A549 (cell line): ENCODE results near the gene SGIP1. TPM values are rescaled to one million over a fixed set of nuclear protein-coding genes. Genes with fewer than 3 reads are reported as not detected.

Source experiments
- ATAC-seq, 2 experiments: fragments of 200-7000 bp in 1 of 2; fragments of >200 bp in 1 of 2; cut with Nextera tagmentation in 1 of 2; cut with Tn5 transposase in 1 of 2; 3 replicates each; pipeline versions ENCODE4 v1.8.0 to v1.9.1; 2018 to 2020; ENCODE audit warnings: mild to moderate bottlenecking in 1 of 2, moderate library complexity in 1 of 2
- CTCF ChIA-PET: fragments of 300-600 bp; sonication (Branson Sonifier 250); formaldehyde crosslinking; extraction: SDS; loops from one replicate; lab custom pipeline; 2021; ENCODE audit warnings: antibody characterized with exemption, inconsistent platforms; lab: Yijun Ruan, JAX
- POLR2A ChIA-PET: fragments of 350-600 bp; formaldehyde crosslinking; extraction: SDS; loops from one replicate; lab custom pipeline; 2021; ENCODE audit warnings: antibody characterized with exemption, inconsistent platforms; lab: Yijun Ruan, JAX
- DNase-seq, 2 experiments: peaks; one replicate each; pipeline versions ENCODE4 v3.0.0 to v3.0.0-alpha.2; 2011 to 2016; ENCODE audit warnings: low read depth in 1 of 2, low spot score in 1 of 2
- FAIRE-seq: peaks from 2 replicates; lab custom pipeline; 2011; peaks lifted over from hg19 to GRCh38; lab: Jason Lieb, UNC
- H3K27ac ChIP-seq, 2 experiments: fragments of >200 bp; sonication (Bioruptor Twin); formaldehyde crosslinking; 3 replicates each; pipeline ENCODE4 v1.5.1; 2016 to 2017
- H3K4me1 ChIP-seq: fragments of >200 bp; sonication (Bioruptor Twin); formaldehyde crosslinking; 3 replicates; pipeline ENCODE4 v1.6.1; 2016
- H3K4me2 ChIP-seq: fragments of >200 bp; sonication (Bioruptor Twin); formaldehyde crosslinking; 3 replicates; pipeline ENCODE4 v1.6.1; 2016
- H3K4me3 ChIP-seq: fragments of >200 bp; sonication (Bioruptor Twin); formaldehyde crosslinking; 3 replicates; pipeline ENCODE4 v1.5.1; 2016
- H3K9me3 ChIP-seq: fragments of >200 bp; sonication (Bioruptor Twin); formaldehyde crosslinking; 3 replicates; pipeline ENCODE4 v1.6.1; 2016
- BHLHE40 ChIP-seq: IDR thresholded peaks from 2 replicates; pipeline ENCODE4 v1.6.1; 2012; ENCODE audit warnings: low read depth, low read length, inconsistent platforms
- CEBPB ChIP-seq, 2 experiments: fragments of >200 bp in 1 of 2; sonication (Bioruptor Twin) in 1 of 2; formaldehyde crosslinking in 1 of 2; IDR thresholded peaks; 2 replicates each; pipeline ENCODE4 v1.6.1; 2012 to 2016
- CHD2 ChIP-seq: fragments of 150-350 bp; IDR thresholded peaks from 2 replicates; pipeline ENCODE4 v1.6.1; 2014; ENCODE audit warnings: low read length; ENCODE audit not compliant: partially characterized antibody
- EHMT2 ChIP-seq: fragments of 200-600 bp; sonication (generic); IDR thresholded peaks from 2 replicates; pipeline ENCODE4 v1.6.1; 2016; ENCODE audit warnings: antibody characterized with exemption, low read depth, mild to moderate bottlenecking, moderate library complexity
- EP300 ChIP-seq, 2 experiments: fragments of >200 bp; sonication (Bioruptor Twin); formaldehyde crosslinking; IDR thresholded peaks; 2 replicates in 1 of 2; 3 replicates in 1 of 2; pipeline ENCODE4 v1.6.1; 2016 to 2017
- HES2 ChIP-seq: fragments of >200 bp; sonication (Bioruptor Twin); formaldehyde crosslinking; IDR thresholded peaks from 2 replicates; pipeline ENCODE4 v1.6.1; 2016
- HOXB13 ChIP-seq: fragments of 250-450 bp; sonication (Bioruptor Pico); IDR thresholded peaks from 2 replicates; pipeline ENCODE4 v1.5.0; 2020; ENCODE audit warnings: low read depth, mild to moderate bottlenecking, moderate library complexity
- NFE2L2 ChIP-seq: fragments of 150-350 bp; conservative IDR thresholded peaks from 2 replicates; pipeline ENCODE4 v1.6.1; 2014; ENCODE audit warnings: low read length
- PHF8 ChIP-seq: fragments of 200-600 bp; sonication (generic); IDR thresholded peaks from 2 replicates; pipeline ENCODE4 v1.6.1; 2016; ENCODE audit warnings: low read depth, mild to moderate bottlenecking, antibody characterized with exemption, moderate library complexity, borderline replicate concordance
- RAD21 ChIP-seq, 2 experiments: fragments of >200 bp in 1 of 2; sonication (Bioruptor Twin) in 1 of 2; formaldehyde crosslinking in 1 of 2; IDR thresholded peaks in 1 of 2; conservative IDR thresholded peaks in 1 of 2; 2 replicates in 1 of 2; 3 replicates in 1 of 2; pipeline ENCODE4 v1.6.1; 2012 to 2018; ENCODE audit warnings: inconsistent platforms in 1 of 2
- RNF2 ChIP-seq: fragments of 200-600 bp; sonication (generic); IDR thresholded peaks from 2 replicates; pipeline ENCODE4 v1.6.1; 2016; ENCODE audit warnings: low read depth, mild to moderate bottlenecking, antibody characterized with exemption, moderate library complexity, borderline replicate concordance
- SMC3 ChIP-seq: fragments of >200 bp; sonication (Bioruptor Twin); formaldehyde crosslinking; IDR thresholded peaks from 3 replicates; pipeline ENCODE4 v1.6.1; 2018; ENCODE audit warnings: inconsistent platforms
- TP53 ChIP-seq: fragments of 250-450 bp; sonication (Bioruptor Pico); IDR thresholded peaks from 2 replicates; pipeline ENCODE4 v1.5.0; 2021; ENCODE audit warnings: mild to moderate bottlenecking, moderate library complexity
- ZFP36 ChIP-seq: fragments of 450-650 bp; IDR thresholded peaks from 2 replicates; pipeline ENCODE4 v1.6.1; 2014; ENCODE audit warnings: borderline replicate concordance; ENCODE audit not compliant: partially characterized antibody
- ZSCAN20 ChIP-seq: fragments of 250-450 bp; sonication (Bioruptor Pico); IDR thresholded peaks from 2 replicates; pipeline ENCODE4 v1.8.0; 2022; ENCODE audit warnings: mild to moderate bottlenecking, moderate library complexity
- WGBS: methylation state at CpG from one replicate; pipeline ENCODE4 v1.1.6; 2017; ENCODE audit errors: missing lambda C conversion rate; 5-methylcytosine and 5-hydroxymethylcytosine counted together
- polyA plus RNA-seq, 4 experiments: library from polyadenylated mRNA; depleted of rRNA in 3 of 4; stranded (reverse); fragments of >200 nt; fragmentation: RNase III in 1 of 4; extraction: RNeasy Plus Mini Kit Qiagen cat#74134 plus additional on column Dnase treatment in 1 of 4; gene quantifications; 2 replicates in 3 of 4; 3 replicates in 1 of 4; pipeline ENCODE4 v1.2.3, GENCODE V29; 2011 to 2017
- TF ChIP-seq, protein P1 (sequence below): fragments of 200-600 bp; sonication (generic); IDR thresholded peaks from 2 replicates; pipeline ENCODE4 v1.6.1; 2016; ENCODE audit warnings: antibody characterized with exemption, mild to moderate bottlenecking, moderate library complexity
- TF ChIP-seq, protein P2 (sequence below): fragments of >200 bp; sonication (Bioruptor Twin); formaldehyde crosslinking; IDR thresholded peaks from 3 replicates; pipeline ENCODE4 v1.5.1; 2016
- TF ChIP-seq, protein P3 (sequence below): fragments of 250-450 bp; sonication (Bioruptor Pico); IDR thresholded peaks from 2 replicates; pipeline ENCODE4 v1.5.0; 2021; ENCODE audit warnings: mild to moderate bottlenecking, moderate library complexity, borderline replicate concordance

SGIP1 gene
- polyA plus RNA-seq, 2 of the 4 experiments (the other 2 are of a cell fraction), result not detected

- WGBS, result 16% methylated on average over 9 of the region's 9 CpGs
- Histone ChIP-seq H3K27ac (no peak overlapping the region), H3K4me2 (no peak overlapping the region), H3K4me3 (no peak overlapping the region), H3K4me1 (no peaks in the 10 kb centered on the region), H3K9me3 (no peaks in the 10 kb centered on the region)
- peak; percentile 64 to 81; a peak in 5 of 6 replicates for ATAC-seq
- TF ChIP-seq ZSCAN20, result no peak
- TF ChIP-seq, protein P1, sequence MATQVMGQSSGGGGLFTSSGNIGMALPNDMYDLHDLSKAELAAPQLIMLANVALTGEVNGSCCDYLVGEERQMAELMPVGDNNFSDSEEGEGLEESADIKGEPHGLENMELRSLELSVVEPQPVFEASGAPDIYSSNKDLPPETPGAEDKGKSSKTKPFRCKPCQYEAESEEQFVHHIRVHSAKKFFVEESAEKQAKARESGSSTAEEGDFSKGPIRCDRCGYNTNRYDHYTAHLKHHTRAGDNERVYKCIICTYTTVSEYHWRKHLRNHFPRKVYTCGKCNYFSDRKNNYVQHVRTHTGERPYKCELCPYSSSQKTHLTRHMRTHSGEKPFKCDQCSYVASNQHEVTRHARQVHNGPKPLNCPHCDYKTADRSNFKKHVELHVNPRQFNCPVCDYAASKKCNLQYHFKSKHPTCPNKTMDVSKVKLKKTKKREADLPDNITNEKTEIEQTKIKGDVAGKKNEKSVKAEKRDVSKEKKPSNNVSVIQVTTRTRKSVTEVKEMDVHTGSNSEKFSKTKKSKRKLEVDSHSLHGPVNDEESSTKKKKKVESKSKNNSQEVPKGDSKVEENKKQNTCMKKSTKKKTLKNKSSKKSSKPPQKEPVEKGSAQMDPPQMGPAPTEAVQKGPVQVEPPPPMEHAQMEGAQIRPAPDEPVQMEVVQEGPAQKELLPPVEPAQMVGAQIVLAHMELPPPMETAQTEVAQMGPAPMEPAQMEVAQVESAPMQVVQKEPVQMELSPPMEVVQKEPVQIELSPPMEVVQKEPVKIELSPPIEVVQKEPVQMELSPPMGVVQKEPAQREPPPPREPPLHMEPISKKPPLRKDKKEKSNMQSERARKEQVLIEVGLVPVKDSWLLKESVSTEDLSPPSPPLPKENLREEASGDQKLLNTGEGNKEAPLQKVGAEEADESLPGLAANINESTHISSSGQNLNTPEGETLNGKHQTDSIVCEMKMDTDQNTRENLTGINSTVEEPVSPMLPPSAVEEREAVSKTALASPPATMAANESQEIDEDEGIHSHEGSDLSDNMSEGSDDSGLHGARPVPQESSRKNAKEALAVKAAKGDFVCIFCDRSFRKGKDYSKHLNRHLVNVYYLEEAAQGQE, result no peak
- peak; percentile 69 to 71 for TF ChIP-seq RAD21 (conservative IDR thresholded peaks at IDR 0.05 in 1 of 2, IDR thresholded peaks at IDR 0.05 in 1 of 2)
- TF ChIP-seq EHMT2, result no peak
- TF ChIP-seq NFE2L2, result no peak
- TF ChIP-seq, protein P2, sequence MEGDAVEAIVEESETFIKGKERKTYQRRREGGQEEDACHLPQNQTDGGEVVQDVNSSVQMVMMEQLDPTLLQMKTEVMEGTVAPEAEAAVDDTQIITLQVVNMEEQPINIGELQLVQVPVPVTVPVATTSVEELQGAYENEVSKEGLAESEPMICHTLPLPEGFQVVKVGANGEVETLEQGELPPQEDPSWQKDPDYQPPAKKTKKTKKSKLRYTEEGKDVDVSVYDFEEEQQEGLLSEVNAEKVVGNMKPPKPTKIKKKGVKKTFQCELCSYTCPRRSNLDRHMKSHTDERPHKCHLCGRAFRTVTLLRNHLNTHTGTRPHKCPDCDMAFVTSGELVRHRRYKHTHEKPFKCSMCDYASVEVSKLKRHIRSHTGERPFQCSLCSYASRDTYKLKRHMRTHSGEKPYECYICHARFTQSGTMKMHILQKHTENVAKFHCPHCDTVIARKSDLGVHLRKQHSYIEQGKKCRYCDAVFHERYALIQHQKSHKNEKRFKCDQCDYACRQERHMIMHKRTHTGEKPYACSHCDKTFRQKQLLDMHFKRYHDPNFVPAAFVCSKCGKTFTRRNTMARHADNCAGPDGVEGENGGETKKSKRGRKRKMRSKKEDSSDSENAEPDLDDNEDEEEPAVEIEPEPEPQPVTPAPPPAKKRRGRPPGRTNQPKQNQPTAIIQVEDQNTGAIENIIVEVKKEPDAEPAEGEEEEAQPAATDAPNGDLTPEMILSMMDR, result peak; percentile 71
- no peak for TF ChIP-seq RNF2
- no peak for TF ChIP-seq CHD2
- TF ChIP-seq BHLHE40, result no peak
- TF ChIP-seq HOXB13 (CRISPR knock-in tag), result no peak
- no peak for TF ChIP-seq PHF8
- TF ChIP-seq, protein P3, sequence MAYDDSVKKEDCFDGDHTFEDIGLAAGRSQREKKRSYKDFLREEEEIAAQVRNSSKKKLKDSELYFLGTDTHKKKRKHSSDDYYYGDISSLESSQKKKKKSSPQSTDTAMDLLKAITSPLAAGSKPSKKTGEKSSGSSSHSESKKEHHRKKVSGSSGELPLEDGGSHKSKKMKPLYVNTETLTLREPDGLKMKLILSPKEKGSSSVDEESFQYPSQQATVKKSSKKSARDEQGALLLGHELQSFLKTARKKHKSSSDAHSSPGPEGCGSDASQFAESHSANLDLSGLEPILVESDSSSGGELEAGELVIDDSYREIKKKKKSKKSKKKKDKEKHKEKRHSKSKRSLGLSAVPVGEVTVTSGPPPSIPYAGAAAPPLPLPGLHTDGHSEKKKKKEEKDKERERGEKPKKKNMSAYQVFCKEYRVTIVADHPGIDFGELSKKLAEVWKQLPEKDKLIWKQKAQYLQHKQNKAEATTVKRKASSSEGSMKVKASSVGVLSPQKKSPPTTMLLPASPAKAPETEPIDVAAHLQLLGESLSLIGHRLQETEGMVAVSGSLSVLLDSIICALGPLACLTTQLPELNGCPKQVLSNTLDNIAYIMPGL (CRISPR knock-in tag), result no peak
- no peak for TF ChIP-seq CEBPB (IDR thresholded peaks at IDR 0.05)
- no peak for TF ChIP-seq EP300 (IDR thresholded peaks at IDR 0.05)
- peak; percentile 58 for TF ChIP-seq SMC3
- no peak for TF ChIP-seq HES2
- TF ChIP-seq ZFP36, result no peak
- no peak for TF ChIP-seq TP53 (CRISPR knock-in tag)
- POLR2A ChIA-PET, result no interaction called here
- FAIRE-seq, result no peak
- CTCF ChIA-PET, result interaction anchor here (0.6 to 3.0 kb wide), 24 partner anchors 10 to 485 kb away, joined by 3 to 24 read pairs (median 3); no protein-coding TSS in a partner anchor
- peak; percentile 2 to 49 for DNase-seq
Measured at GRCh38 chr1:66725885-66726665, 192.1 kb downstream of the SGIP1 start.
